Superior temporal gyrus (tissue), 1 donor: ENCODE results near the gene ZNF789.

Experiments used
- DNase-seq: peaks from one replicate; pipeline ENCODE4 v3.0.0-alpha.2; 2016; ENCODE audit errors: extremely low spot score

The ZNF789 gene

GRCh38 chr7:99504281-99504602 lies 31.6 kb downstream of the ZNF789 start:
- no peak for DNase-seq

DNA sequence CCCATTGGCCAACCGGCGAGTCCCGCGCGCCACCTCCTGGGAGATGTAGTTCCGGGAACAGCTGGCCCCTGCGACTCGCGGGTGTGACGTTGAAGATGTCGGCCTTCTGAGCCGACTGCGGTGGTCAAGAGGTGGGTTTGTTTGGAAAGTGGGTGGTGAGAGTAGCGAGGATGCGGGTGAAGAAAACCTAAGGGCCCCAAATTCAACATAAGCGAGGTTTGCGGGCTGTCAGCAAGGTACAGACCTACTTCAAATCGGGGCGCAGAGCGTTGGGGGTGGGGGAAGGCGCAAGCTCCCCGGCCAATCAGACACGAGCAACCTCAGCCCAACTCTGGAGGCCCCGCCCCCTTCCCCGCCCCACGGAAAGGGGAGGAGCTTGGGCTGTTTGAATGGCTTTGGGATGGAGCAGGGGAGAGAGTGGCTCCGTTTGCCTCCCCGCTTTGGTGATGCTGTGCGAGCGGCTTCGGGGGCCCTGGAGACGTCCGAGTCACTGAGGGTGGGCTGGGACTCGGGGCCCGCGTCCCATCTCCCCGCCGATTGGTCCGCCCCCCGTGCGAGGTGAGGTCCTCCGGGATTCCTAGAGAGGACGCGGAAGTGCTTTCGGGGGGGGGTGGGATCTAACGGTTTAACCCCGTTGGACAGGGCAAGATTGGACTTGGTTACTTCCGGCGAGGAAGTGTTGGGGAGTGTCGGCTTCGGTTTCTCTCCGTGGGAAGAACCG lies 32.1 kb downstream of the ZNF789 start, which contains the start of gene ZKSCAN5:
ZKSCAN5 (plus strand) TSS at position 60 of the 721 bp plus-strand sequence. CDS start 1,383 bp downstream, outside the sequence.
- DNase-seq, result peak; percentile 97

DNA sequence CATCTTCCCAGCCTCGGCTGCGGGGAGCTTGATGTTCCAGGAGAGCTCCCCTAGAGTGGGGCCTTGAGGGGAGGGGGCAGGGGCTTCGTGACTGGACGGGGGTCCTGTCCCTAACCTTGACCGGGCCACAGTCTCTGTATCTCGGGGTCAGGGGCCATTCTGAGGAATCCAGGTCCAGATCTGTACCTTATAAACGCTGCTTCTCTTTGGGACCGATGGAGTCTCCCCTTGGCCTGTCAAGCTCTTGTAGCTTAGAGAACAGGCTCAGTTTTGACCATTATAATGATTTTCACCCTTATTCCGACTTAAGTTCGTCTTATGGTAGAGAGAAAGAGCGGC lies 32.6 kb downstream of the ZNF789 start:
- no peak for DNase-seq

DNA sequence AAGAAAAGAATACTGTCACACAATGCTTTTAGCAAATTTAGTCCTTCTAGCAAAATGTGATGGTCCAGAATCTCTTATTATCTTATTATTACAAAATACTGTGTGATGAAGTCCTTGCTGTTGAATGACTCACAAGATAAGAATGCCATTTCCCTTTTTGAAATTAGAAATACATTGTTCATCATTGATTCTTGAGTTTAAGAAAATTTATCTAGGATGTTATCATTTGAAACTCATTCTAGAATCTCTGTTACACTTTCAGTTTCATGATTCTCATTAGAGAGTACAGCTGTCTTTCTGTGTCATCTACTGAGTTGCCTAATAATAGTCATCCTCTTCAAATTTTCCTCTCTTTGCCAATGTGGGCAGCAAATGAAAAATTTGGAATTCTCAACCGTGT lies 41.4 kb downstream of the ZNF789 start:
- no peak for DNase-seq

DNA sequence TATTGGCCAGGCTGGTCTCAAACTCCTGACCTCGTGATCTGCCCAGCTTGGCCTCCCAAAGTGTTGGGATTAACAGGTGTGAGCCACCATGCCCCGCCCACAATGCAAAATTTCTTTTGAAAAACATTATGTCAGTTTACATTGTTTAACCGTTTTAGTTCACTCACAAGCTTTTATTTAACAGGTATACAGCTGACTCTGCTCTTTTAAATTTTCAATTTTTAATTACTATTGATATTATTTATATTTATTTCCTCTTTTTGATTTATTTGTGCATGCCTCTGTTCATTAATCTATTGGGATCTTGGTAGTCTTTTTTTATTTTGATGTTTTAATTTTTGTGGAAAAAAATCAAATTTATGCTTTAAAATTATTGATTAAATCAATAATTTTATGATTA lies 48.7 kb downstream of the ZNF789 start:
- DNase-seq, result no peak

- DNase-seq, result no peak
Measured at GRCh38 chr7:99525713-99526440, 53.2 kb downstream of the ZNF789 start.

DNA sequence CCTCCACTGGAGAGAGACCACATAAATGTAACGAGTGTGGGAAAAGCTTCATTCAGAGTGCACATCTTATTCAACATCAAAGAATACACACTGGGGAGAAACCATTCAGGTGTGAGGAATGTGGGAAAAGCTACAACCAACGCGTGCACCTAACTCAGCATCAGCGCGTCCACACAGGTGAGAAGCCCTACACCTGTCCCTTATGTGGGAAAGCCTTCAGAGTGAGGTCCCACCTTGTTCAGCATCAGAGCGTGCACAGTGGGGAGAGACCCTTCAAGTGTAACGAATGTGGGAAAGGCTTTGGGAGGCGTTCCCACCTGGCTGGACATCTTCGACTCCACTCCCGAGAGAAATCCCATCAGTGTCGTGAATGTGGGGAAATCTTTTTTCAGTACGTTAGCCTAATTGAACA lies 58.7 kb downstream of the ZNF789 start:
- no peak for DNase-seq

GRCh38 chr7:99535667-99536066 lies 63.0 kb downstream of the ZNF789 start:
- no peak for DNase-seq
